ENCODE data around the gene TMEM63B. TPM values are rescaled to one million over a fixed set of nuclear protein-coding genes. Genes with fewer than 3 reads are reported as not detected.
A peak's percentile ranks its signal among the peaks of the same experiment; 100 is the strongest.

The TMEM63B gene
- total and polyA plus RNA-seq, 9 of the 15 experiments (the other 6 are each of a cell fraction or from before 2014, with no cell fraction given) = 0.14 to 39.4 (median 14.4) TPM

DNA sequence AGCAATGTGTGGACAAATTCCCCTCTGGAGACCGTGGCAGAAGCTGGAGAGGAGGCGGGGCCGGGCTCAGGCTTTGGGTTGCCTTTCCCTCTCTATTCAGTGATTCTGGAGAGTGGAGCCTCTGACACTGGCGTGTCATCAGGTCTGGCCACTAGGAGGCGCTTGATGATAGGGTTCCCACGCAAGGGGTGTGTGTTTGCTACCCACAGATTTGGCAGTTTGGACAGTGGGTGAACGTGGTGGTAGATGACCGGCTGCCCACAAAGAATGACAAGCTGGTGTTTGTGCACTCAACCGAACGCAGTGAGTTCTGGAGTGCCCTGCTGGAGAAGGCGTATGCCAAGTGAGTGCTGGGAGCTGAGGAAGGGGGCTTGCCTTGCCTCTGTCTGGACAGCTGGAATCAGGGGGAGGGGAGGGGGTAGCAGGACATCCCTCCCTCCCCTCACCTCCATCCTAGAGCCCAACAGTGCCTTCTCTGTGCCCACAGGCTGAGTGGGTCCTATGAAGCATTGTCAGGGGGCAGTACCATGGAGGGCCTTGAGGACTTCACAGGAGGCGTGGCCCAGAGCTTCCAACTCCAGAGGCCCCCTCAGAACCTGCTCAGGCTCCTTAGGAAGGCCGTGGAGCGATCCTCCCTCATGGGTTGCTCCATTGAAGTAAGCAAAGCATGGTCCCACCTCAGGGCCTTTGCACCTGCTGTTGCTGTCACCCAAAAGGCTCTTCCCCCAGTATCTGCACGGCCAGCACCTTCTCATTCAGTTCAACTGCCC lies 45.6 kb downstream of the TMEM63B start (continued):
- TF ChIP-seq, protein P1, sequence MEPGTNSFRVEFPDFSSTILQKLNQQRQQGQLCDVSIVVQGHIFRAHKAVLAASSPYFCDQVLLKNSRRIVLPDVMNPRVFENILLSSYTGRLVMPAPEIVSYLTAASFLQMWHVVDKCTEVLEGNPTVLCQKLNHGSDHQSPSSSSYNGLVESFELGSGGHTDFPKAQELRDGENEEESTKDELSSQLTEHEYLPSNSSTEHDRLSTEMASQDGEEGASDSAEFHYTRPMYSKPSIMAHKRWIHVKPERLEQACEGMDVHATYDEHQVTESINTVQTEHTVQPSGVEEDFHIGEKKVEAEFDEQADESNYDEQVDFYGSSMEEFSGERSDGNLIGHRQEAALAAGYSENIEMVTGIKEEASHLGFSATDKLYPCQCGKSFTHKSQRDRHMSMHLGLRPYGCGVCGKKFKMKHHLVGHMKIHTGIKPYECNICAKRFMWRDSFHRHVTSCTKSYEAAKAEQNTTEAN (CRISPR knock-in tag; IDR thresholded peaks at IDR 0.05) = no peak
- no peak for TF ChIP-seq E2F4 (CRISPR knock-in tag; IDR thresholded peaks at IDR 0.05; ENCODE audit: low read depth)
- TF ChIP-seq ETV1 (tag; conservative IDR thresholded peaks at IDR 0.05; ENCODE audit: low read depth) = no peak
- no peak for TF ChIP-seq FOSL1 (tag; conservative IDR thresholded peaks at IDR 0.05)
- TF ChIP-seq, protein P2, sequence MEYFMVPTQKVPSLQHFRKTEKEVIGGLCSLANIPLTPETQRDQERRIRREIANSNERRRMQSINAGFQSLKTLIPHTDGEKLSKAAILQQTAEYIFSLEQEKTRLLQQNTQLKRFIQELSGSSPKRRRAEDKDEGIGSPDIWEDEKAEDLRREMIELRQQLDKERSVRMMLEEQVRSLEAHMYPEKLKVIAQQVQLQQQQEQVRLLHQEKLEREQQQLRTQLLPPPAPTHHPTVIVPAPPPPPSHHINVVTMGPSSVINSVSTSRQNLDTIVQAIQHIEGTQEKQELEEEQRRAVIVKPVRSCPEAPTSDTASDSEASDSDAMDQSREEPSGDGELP (CRISPR knock-in tag; IDR thresholded peaks at IDR 0.05; ENCODE audit: borderline replicate concordance) = peak; percentile 53; the same call in 1 of the 2 replicates
- peak; percentile 38; the same call in 1 of the 2 replicates for TF ChIP-seq BHLHE40 (IDR thresholded peaks at IDR 0.05; ENCODE audit: low read length)
- no peak for TF ChIP-seq ZNF224 (CRISPR knock-in tag; IDR thresholded peaks at IDR 0.05)
- no peak for TF ChIP-seq DIDO1 (tag; IDR thresholded peaks at IDR 0.05; ENCODE audit: low read depth)
- no peak for TF ChIP-seq KLF1 (tag; IDR thresholded peaks at IDR 0.05)
- no peak for TF ChIP-seq ZNF699 (CRISPR knock-in tag; IDR thresholded peaks at IDR 0.05; ENCODE audit: insufficient replicate concordance)
- no peak for TF ChIP-seq PHF20 (IDR thresholded peaks at IDR 0.05; ENCODE audit: partially characterized antibody)
- TF ChIP-seq ZBTB17 (CRISPR knock-in tag; IDR thresholded peaks at IDR 0.05) = no peak
- TF ChIP-seq, protein P3, sequence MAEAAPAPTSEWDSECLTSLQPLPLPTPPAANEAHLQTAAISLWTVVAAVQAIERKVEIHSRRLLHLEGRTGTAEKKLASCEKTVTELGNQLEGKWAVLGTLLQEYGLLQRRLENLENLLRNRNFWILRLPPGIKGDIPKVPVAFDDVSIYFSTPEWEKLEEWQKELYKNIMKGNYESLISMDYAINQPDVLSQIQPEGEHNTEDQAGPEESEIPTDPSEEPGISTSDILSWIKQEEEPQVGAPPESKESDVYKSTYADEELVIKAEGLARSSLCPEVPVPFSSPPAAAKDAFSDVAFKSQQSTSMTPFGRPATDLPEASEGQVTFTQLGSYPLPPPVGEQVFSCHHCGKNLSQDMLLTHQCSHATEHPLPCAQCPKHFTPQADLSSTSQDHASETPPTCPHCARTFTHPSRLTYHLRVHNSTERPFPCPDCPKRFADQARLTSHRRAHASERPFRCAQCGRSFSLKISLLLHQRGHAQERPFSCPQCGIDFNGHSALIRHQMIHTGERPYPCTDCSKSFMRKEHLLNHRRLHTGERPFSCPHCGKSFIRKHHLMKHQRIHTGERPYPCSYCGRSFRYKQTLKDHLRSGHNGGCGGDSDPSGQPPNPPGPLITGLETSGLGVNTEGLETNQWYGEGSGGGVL (CRISPR knock-in tag; IDR thresholded peaks at IDR 0.05) = no peak
- TF ChIP-seq, protein P4, sequence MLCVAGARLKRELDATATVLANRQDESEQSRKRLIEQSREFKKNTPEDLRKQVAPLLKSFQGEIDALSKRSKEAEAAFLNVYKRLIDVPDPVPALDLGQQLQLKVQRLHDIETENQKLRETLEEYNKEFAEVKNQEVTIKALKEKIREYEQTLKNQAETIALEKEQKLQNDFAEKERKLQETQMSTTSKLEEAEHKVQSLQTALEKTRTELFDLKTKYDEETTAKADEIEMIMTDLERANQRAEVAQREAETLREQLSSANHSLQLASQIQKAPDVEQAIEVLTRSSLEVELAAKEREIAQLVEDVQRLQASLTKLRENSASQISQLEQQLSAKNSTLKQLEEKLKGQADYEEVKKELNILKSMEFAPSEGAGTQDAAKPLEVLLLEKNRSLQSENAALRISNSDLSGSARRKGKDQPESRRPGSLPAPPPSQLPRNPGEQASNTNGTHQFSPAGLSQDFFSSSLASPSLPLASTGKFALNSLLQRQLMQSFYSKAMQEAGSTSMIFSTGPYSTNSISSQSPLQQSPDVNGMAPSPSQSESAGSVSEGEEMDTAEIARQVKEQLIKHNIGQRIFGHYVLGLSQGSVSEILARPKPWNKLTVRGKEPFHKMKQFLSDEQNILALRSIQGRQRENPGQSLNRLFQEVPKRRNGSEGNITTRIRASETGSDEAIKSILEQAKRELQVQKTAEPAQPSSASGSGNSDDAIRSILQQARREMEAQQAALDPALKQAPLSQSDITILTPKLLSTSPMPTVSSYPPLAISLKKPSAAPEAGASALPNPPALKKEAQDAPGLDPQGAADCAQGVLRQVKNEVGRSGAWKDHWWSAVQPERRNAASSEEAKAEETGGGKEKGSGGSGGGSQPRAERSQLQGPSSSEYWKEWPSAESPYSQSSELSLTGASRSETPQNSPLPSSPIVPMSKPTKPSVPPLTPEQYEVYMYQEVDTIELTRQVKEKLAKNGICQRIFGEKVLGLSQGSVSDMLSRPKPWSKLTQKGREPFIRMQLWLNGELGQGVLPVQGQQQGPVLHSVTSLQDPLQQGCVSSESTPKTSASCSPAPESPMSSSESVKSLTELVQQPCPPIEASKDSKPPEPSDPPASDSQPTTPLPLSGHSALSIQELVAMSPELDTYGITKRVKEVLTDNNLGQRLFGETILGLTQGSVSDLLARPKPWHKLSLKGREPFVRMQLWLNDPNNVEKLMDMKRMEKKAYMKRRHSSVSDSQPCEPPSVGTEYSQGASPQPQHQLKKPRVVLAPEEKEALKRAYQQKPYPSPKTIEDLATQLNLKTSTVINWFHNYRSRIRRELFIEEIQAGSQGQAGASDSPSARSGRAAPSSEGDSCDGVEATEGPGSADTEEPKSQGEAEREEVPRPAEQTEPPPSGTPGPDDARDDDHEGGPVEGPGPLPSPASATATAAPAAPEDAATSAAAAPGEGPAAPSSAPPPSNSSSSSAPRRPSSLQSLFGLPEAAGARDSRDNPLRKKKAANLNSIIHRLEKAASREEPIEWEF (CRISPR knock-in tag; IDR thresholded peaks at IDR 0.05) = no peak
